HG03354 (cell line): ENCODE data around the gene CTR9.

Experiments
- ATAC-seq: cut with Tn5 transposase; IDR thresholded peaks from one replicate; pipeline ENCODE4 v1.9.1; 2021; ENCODE audit warnings: mild to moderate bottlenecking; ENCODE audit not compliant: unreplicated experiment, poor library complexity, severe bottlenecking

CTR9 gene

GRCh38 chr11:10735481-10736475, 15.3 kb upstream of the CTR9 start:
- ATAC-seq: peak; percentile 99

- peak; percentile 67 for ATAC-seq
Observed at GRCh38 chr11:10742460-10743208, 8.4 kb upstream of the CTR9 start.

- peak; percentile 39 for ATAC-seq
Observed at GRCh38 chr11:10743354-10744000, 7.6 kb upstream of the CTR9 start.

DNA sequence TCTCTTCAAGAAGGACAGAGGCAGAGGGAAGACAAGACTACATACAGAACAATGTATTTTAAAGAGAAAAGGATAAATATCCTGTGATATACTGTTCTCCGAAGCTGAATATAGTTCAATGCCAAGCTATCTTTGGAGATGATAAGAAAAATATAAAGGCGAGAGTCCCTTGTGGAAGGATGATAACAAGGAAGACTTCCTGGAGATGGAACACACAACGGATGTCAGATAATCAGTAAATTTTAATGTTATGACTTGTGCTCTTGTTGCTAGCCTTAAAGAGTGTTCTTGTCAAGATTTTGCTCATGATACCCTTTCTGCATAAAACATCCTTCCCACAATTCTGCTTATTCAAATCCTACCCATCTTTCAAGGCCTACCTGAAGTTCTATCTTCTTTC, 6.8 kb upstream of the CTR9 start:
- no peak for ATAC-seq

DNA sequence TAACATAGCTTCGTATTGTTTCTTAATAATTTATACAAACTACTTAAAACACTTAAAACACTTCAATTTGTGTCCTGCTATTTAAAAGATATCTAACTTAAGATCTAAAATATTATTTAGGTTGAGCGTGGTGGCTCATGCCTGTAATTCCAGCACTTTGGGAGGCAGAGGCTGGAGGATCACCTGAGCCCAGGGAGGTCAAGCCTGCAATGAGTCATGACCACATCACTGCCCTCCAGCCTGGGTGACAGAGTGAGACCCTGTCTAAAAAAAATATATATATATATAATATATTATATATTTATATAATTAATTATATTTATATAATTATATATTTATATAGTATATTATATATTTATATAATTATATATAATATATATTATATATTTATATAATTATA, 4.2 kb upstream of the CTR9 start:
- ATAC-seq: no peak

DNA sequence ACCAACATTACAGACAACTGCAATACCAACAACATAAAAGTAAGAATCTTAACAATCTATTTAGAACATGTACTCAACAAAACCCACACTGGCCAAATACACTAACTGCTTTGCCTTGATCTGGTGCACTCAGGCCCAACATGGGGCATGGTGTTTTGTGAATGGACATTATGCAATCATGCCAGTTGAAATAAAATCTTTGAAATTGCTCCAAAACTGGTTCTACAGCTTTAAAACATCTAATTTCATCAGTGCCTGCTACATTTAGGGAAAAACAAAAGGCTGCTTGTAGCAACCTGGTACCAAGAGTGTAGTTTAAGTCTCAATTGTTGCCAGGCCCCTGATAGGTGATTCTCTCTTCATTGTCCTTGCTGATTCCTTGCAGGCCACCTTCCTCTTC, 3.3 kb upstream of the CTR9 start:
- no peak for ATAC-seq

GRCh38 chr11:10749476-10749875, 1.6 kb upstream of the CTR9 start:
- ATAC-seq: no peak

DNA sequence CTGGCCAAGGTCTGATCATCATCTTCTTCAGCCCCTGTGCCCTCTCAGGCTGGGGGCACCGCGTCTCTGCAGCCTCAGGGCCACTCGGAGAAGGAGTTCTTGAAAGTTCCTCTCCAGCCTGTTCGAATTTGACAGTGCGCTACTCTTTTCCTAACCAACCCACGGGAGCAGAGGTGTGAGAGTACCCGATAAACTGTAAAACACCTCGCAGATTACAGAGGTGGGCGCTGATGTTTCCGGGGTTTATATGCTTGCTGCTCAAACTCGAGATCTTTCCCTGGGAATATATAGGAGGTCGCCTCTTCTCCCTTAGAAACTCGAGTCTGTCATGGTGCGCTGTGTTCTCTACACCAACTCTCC, 515 bp downstream of the CTR9 start:
- ATAC-seq: peak; percentile 31

DNA sequence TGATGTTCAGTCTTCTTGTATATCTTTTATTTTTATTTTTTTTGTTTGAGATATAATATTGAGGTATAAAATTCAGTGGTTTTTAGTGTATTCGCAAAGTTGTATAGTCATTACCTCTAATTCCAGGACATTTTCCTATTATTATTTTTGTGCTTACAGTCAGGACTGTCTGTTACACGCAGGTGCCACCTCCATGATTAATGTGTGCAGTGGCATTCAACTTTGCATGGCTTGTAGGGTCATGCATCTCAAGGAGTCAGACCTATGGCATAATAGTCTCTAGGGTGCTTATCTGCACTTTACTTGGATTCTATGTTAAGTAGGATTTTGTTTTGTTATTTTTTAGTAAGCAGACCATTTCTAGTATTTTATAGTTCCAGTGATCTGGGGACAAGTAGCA, 1.0 kb downstream of the CTR9 start:
- ATAC-seq: no peak

DNA sequence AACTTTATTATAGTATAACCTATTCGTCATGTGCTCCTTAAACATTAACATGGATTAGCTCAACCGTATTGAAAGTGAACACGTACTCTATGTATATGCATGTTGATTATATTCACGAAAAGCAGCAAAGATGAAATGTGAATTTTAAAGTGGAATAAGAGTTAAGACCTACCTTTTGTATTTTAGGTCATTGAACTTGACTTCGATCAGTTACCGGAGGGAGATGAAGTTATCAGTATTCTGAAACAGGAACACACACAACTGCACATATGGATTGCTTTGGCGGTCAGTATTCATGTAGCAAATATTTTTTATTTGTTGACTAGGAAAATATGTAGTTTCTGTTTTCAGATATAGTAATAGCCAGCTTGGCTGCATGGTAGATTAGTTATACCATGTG, 1.4 kb downstream of the CTR9 start:
- ATAC-seq: no peak

GRCh38 chr11:10758957-10759356, 7.9 kb downstream of the CTR9 start:
- no peak for ATAC-seq

GRCh38 chr11:10761085-10761698, 10.1 kb downstream of the CTR9 start:
- no peak for ATAC-seq

DNA sequence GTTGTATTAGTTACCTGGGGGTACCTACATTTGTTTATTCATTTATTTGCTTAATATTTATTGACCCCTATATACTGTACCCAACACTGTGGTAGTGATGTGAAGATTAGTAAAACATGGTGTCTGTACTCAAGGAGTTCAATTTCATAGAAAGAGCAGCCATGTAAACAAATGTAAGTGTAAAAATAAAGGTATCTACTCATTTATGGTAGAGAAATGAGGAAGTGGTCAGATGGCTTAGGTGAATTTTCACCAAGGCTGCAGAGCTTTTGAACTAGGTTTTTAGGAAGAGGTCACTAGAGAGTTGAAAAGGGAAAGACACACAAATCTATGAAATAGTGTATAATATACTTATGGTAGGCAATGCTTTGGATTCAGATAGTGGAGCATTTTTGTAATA, 11.1 kb downstream of the CTR9 start:
- peak; percentile 84 for ATAC-seq

DNA sequence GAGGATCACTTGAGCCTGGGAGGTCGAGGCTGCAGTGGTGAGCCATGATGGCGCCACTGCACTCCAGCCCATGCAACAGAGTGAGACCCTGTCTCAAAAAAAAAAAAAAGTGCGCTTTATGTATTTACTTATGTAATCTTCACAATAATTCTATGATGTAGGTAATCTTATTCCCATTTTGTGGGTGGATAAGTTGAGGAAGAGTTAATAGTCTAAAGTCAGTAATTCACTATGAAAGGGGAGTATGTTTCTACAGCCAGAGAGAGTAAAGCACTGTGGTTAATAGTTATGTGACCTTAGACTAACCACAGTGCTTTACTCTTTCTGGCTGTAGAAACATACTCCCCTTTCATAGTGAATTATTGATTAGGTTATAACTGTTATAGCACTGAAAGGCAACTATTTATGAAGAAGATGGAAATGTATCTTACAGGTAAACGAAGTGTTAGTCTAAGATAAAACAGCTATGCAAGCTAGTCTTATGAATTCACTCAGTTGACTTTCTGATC, 11.9 kb downstream of the CTR9 start:
- ATAC-seq: peak; percentile 79

- no peak for ATAC-seq
Observed at GRCh38 chr11:10763766-10764165, 12.7 kb downstream of the CTR9 start.

DNA sequence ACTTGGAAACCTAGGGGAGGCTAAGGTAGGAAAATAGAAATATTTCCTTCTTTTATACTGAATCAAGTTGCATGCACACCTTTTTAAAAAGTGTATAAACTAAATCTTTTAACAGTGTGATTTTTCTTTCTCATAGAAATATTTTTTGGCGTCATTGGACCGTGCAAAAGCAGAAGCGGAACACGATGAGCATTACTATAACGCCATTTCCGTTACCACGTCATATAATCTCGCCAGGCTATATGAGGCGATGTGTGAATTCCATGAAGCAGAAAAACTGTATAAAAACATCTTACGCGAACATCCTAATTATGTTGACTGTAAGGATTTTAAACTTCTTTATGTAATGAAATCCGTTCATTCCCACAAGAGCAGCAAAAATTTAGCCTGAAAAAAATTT, 13.4 kb downstream of the CTR9 start:
- no peak for ATAC-seq

- ATAC-seq: peak; percentile 70
Observed at GRCh38 chr11:10770626-10771254, 19.7 kb downstream of the CTR9 start.

DNA sequence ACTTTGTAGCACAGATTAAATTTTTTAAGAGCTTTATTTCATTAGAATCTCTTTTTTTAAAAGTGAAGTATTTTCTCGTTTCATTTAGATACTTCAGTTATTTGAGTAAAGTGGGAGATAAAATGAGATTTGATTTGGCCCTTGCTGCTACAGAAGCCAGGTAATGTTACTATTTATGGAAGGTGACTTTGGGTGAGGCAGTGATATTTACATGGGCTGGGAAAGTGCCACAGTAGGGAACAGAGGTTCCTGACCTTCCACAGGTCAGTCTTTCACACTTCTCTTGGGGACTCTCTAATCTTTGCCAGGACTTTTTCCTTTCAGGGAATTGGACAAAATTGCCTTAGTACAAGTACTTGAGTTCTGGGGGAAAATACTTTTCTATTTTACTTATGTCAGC, 20.4 kb downstream of the CTR9 start:
- ATAC-seq: no peak

DNA sequence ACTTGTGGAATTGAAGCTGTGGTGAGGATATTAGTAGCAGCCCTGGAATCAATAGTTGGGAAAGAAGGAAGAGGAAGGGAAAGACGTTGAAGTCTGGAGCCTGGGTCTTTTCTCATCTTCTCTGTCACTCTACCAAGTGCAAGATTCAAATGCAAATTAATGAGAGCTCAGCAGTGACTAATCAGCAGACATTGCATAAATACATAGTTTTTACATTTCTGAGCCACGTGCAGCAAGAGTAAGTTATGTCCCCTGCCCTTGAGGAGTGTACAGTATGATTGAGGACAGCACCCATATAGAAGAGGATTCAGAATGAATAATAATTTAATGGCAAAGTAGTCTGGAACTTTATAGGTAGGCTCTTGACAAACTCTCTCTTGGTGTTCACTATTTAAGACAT, 23.8 kb downstream of the CTR9 start:
- no peak for ATAC-seq
